Measurements from ENCODE around the gene PSD2. TPM values are rescaled to one million over a fixed set of nuclear protein-coding genes. Genes with fewer than 3 reads are reported as not detected.

The PSD2 gene
- total RNA-seq, 1 experiment from 2014 or later = not detected

DNA sequence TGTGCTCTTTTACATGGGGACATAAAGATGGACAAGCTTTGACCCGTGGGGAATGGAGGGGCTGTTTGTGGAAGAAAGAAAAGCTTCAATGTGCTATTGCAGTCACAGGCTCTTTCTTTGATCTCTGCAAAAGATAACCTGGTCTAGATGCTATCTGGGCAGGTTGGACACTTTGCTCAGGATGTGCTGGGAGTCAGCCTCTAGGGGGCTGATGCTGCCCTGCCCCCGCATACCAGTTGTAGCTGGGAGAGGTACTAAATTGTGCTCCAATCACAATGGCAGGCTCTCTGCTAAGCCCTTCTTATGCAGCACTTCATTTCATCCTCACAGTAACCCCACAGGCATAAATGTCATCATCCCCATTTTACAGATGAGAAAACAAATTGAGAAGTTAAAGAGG is 67.2 kb downstream of the PSD2 start:
- H3K4me1 Mint-ChIP-seq (ENCODE audit: low read depth, unreplicated experiment) = no peaks in the 10 kb centered on the region
- no peak for DNase-seq
- peaks cover 48% of the 10 kb centered on the region for H3K27me3 Mint-ChIP-seq (ENCODE audit: unreplicated experiment)
- no peaks in the 10 kb centered on the region for H3K36me3 Mint-ChIP-seq (ENCODE audit: insufficient read depth, unreplicated experiment)
- TF ChIP-seq, protein P1, sequence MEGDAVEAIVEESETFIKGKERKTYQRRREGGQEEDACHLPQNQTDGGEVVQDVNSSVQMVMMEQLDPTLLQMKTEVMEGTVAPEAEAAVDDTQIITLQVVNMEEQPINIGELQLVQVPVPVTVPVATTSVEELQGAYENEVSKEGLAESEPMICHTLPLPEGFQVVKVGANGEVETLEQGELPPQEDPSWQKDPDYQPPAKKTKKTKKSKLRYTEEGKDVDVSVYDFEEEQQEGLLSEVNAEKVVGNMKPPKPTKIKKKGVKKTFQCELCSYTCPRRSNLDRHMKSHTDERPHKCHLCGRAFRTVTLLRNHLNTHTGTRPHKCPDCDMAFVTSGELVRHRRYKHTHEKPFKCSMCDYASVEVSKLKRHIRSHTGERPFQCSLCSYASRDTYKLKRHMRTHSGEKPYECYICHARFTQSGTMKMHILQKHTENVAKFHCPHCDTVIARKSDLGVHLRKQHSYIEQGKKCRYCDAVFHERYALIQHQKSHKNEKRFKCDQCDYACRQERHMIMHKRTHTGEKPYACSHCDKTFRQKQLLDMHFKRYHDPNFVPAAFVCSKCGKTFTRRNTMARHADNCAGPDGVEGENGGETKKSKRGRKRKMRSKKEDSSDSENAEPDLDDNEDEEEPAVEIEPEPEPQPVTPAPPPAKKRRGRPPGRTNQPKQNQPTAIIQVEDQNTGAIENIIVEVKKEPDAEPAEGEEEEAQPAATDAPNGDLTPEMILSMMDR (IDR thresholded peaks at IDR 0.05; ENCODE audit: unreplicated experiment) = no peak
- CTCF ChIA-PET = interaction anchor here (0.7 to 1.8 kb wide), 2 partner anchors 75 to 106 kb away, joined by 3 to 14 read pairs; no protein-coding TSS in a partner anchor
- no peaks in the 10 kb centered on the region for H3K9me3 Mint-ChIP-seq (ENCODE audit: low read depth, unreplicated experiment)
- BruUV-seq (replicated peaks) = no TSS peak
- H3K27ac Mint-ChIP-seq (ENCODE audit: unreplicated experiment) = no peak overlapping the region
- intact Hi-C loops (cut with micrococcal nuclease; ENCODE audit: unreplicated experiment) = loop anchor here (10.0 kb wide), 1 partner anchor 228 kb away; no protein-coding TSS in a partner anchor
- H3K4me3 Mint-ChIP-seq (ENCODE audit: low read depth, unreplicated experiment) = no peak overlapping the region

GRCh38 chr5:139863361-139863760 is 67.8 kb downstream of the PSD2 start:
- no peaks in the 10 kb centered on the region for H3K4me1 Mint-ChIP-seq (ENCODE audit: low read depth, unreplicated experiment)
- intact Hi-C loops (cut with micrococcal nuclease; ENCODE audit: unreplicated experiment) = loop anchor here (10.0 kb wide), 1 partner anchor 229 kb away; no protein-coding TSS in a partner anchor
- H3K4me3 Mint-ChIP-seq (ENCODE audit: low read depth, unreplicated experiment) = no peak overlapping the region
- peaks cover 54% of the 10 kb centered on the region for H3K27me3 Mint-ChIP-seq (ENCODE audit: unreplicated experiment)
- no peak for DNase-seq
- no peaks in the 10 kb centered on the region for H3K36me3 Mint-ChIP-seq (ENCODE audit: insufficient read depth, unreplicated experiment)
- TF ChIP-seq, protein P1 (IDR thresholded peaks at IDR 0.05; ENCODE audit: unreplicated experiment) = no peak
- H3K27ac Mint-ChIP-seq (ENCODE audit: unreplicated experiment) = no peak overlapping the region
- no peaks in the 10 kb centered on the region for H3K9me3 Mint-ChIP-seq (ENCODE audit: low read depth, unreplicated experiment)
- CTCF ChIA-PET = interaction anchor here (0.6 to 1.8 kb wide), 3 partner anchors 14 to 105 kb away, joined by 3 to 14 read pairs (median 3); no protein-coding TSS in a partner anchor
- no TSS peak for BruUV-seq (replicated peaks)

DNA sequence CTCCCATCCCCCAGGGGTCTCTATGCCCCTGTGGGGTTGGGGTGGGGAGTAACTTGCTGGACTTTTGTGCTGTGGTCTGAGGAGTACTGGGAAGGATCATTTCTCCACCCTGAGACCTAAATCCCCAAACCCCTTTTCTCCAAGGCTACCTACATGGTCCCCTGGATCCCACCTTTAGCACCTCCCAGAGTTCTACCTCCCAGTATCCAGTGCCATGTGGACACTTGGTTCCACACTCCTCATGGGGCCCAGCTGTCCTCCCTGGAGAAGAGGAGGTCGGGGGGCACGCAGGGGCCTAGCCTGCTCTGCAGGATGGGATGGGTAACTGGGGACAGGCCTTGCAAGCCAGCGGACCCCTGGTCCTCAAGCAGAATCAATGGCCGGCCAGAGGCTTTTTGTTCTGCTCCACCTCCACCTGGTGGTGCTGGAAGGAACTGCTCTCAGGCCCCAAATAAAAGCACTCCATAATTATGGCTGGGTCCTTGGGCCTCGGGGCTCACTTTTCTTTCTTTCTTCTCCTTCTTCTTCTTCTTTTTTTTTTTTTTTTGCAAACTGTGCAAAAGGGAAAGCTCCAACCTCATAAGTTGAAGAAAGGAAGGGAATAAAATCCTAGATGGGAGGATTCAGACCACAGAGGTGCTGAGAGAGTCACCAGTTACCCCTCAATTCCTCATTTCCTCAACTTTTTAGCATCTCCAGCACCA is 68.4 kb downstream of the PSD2 start:
- no TSS peak for BruUV-seq (replicated peaks)
- no peaks in the 10 kb centered on the region for H3K9me3 Mint-ChIP-seq (ENCODE audit: low read depth, unreplicated experiment)
- CTCF ChIA-PET = interaction anchor here (0.6 to 1.8 kb wide), 3 partner anchors 13 to 105 kb away, joined by 3 to 14 read pairs (median 3); no protein-coding TSS in a partner anchor

GRCh38 chr5:139864716-139865483 is 69.3 kb downstream of the PSD2 start:
- H3K27me3 Mint-ChIP-seq (ENCODE audit: unreplicated experiment) = peaks cover 67% of the 10 kb centered on the region
- BruUV-seq (replicated peaks) = no TSS peak

More for the DNA sequence above, 68.4 kb downstream of the PSD2 start:
- no peak overlapping the region for H3K4me3 Mint-ChIP-seq (ENCODE audit: low read depth, unreplicated experiment)
- intact Hi-C loops (cut with micrococcal nuclease; ENCODE audit: unreplicated experiment) = loop anchor here (1.0 to 10.0 kb wide), 2 partner anchors 77 to 229 kb away; no protein-coding TSS in a partner anchor
- H3K27ac Mint-ChIP-seq (ENCODE audit: unreplicated experiment) = no peak overlapping the region
- TF ChIP-seq, protein P1 (IDR thresholded peaks at IDR 0.05; ENCODE audit: unreplicated experiment) = peak; percentile 94
- peaks cover 60% of the 10 kb centered on the region for H3K27me3 Mint-ChIP-seq (ENCODE audit: unreplicated experiment)
- H3K36me3 Mint-ChIP-seq (ENCODE audit: insufficient read depth, unreplicated experiment) = no peaks in the 10 kb centered on the region
- peak; percentile 80 for DNase-seq
- no peaks in the 10 kb centered on the region for H3K4me1 Mint-ChIP-seq (ENCODE audit: low read depth, unreplicated experiment)

More at GRCh38 chr5:139864716-139865483, 69.3 kb downstream of the PSD2 start:
- Mint-ChIP-seq H3K27ac (ENCODE audit: unreplicated experiment) (no peak overlapping the region), H3K9me3 (ENCODE audit: low read depth, unreplicated experiment) (no peaks in the 10 kb centered on the region), H3K36me3 (ENCODE audit: insufficient read depth, unreplicated experiment) (no peaks in the 10 kb centered on the region), H3K4me1 (ENCODE audit: low read depth, unreplicated experiment) (no peaks in the 10 kb centered on the region), H3K4me3 (ENCODE audit: low read depth, unreplicated experiment) (no peak overlapping the region)
- intact Hi-C loops (cut with micrococcal nuclease; ENCODE audit: unreplicated experiment) = loop anchor here (1.0 to 10.0 kb wide), 2 partner anchors 78 to 230 kb away; no protein-coding TSS in a partner anchor
- TF ChIP-seq, protein P1 (IDR thresholded peaks at IDR 0.05; ENCODE audit: unreplicated experiment) = no peak
- CTCF ChIA-PET = no interaction called here
- no peak for DNase-seq

Data from Calu3 (cell line).